HL-60 (cell line): Measurements from ENCODE around the gene LRFN2.

Experiments
- DNase-seq, 2 experiments: peaks; one replicate each; pipeline ENCODE4 v3.0.0-alpha.2; 2010 to 2020; ENCODE audit warnings: low read depth in 1 of 2, low spot score in 1 of 2
- H3K27ac ChIP-seq: fragments of 250-450 bp; sonication (Bioruptor Pico); replicated peaks from 2 replicates; pipeline ENCODE4 v1.5.1; 2020; ENCODE audit warnings: mild to moderate bottlenecking, moderate library complexity
- H3K27me3 ChIP-seq: fragments of 250-450 bp; sonication (Bioruptor Pico); 2 replicates; pipeline ENCODE4 v1.5.1; 2021; ENCODE audit warnings: mild to moderate bottlenecking, moderate library complexity; ENCODE audit not compliant: insufficient read depth, poor library complexity, severe bottlenecking
- H3K4me3 ChIP-seq: replicated peaks from 2 replicates; pipeline ENCODE4 v1.5.1; 2011; ENCODE audit warnings: mild to moderate bottlenecking, control low read depth, low read length; ENCODE audit not compliant: insufficient read depth
- CTCF ChIP-seq: IDR thresholded peaks from one replicate; pipeline ENCODE4 v1.5.1; 2011; ENCODE audit warnings: low read length, control low read depth, inconsistent platforms; ENCODE audit not compliant: insufficient read depth
- GABPA ChIP-seq: IDR thresholded peaks from 2 replicates; pipeline ENCODE4 v1.6.1; 2012; ENCODE audit warnings: low read depth
- POLR2AphosphoS5 ChIP-seq: IDR thresholded peaks from 2 replicates; pipeline ENCODE4 v1.6.1; 2012; ENCODE audit warnings: low read depth
- SPI1 ChIP-seq: IDR thresholded peaks from 2 replicates; pipeline ENCODE4 v1.6.1; 2012; ENCODE audit warnings: low read depth, mild to moderate bottlenecking, borderline replicate concordance
- TF ChIP-seq, protein P1 (sequence below): IDR thresholded peaks from 2 replicates; pipeline ENCODE4 v1.6.1; 2012; ENCODE audit warnings: low read depth; ENCODE audit not compliant: insufficient replicate concordance

The LRFN2 gene

GRCh38 chr6:40373267-40373666, 213.9 kb downstream of the LRFN2 start:
- DNase-seq, result no peak
- TF ChIP-seq, protein P1, sequence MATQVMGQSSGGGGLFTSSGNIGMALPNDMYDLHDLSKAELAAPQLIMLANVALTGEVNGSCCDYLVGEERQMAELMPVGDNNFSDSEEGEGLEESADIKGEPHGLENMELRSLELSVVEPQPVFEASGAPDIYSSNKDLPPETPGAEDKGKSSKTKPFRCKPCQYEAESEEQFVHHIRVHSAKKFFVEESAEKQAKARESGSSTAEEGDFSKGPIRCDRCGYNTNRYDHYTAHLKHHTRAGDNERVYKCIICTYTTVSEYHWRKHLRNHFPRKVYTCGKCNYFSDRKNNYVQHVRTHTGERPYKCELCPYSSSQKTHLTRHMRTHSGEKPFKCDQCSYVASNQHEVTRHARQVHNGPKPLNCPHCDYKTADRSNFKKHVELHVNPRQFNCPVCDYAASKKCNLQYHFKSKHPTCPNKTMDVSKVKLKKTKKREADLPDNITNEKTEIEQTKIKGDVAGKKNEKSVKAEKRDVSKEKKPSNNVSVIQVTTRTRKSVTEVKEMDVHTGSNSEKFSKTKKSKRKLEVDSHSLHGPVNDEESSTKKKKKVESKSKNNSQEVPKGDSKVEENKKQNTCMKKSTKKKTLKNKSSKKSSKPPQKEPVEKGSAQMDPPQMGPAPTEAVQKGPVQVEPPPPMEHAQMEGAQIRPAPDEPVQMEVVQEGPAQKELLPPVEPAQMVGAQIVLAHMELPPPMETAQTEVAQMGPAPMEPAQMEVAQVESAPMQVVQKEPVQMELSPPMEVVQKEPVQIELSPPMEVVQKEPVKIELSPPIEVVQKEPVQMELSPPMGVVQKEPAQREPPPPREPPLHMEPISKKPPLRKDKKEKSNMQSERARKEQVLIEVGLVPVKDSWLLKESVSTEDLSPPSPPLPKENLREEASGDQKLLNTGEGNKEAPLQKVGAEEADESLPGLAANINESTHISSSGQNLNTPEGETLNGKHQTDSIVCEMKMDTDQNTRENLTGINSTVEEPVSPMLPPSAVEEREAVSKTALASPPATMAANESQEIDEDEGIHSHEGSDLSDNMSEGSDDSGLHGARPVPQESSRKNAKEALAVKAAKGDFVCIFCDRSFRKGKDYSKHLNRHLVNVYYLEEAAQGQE, result no peak
- TF ChIP-seq SPI1 (no peak), POLR2AphosphoS5 (no peak), CTCF (no peak), GABPA (no peak)

DNA sequence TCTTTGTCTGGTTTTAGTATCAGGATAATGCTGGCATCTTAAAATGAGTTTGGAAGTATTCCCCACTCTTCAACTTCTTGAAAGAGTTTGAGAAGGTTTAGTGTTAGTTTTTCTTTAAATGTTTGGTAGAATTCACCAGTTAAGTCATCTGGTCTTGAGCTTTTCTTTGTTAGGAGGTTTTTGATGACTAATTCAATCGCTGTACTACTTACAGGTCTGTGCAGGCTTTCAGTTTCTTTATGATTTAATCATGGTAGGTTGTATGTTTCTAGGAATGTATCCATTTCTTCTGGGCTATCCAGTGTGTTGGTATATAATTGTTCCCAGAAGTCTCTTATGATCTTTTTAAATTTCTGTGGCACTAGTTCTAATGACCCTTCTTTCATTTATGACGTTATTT, 215.5 kb downstream of the LRFN2 start:
- Histone ChIP-seq H3K27me3 (no peaks in the 10 kb centered on the region), H3K4me3 (no peak overlapping the region), H3K27ac (no peak overlapping the region)
- TF ChIP-seq POLR2AphosphoS5 (no peak), SPI1 (no peak), GABPA (no peak), CTCF (no peak)
- TF ChIP-seq, protein P1, result no peak
- no peak for DNase-seq

More at GRCh38 chr6:40373267-40373666, 213.9 kb downstream of the LRFN2 start:
- Histone ChIP-seq H3K27me3 (no peaks in the 10 kb centered on the region), H3K27ac (no peak overlapping the region), H3K4me3 (no peak overlapping the region)

DNA sequence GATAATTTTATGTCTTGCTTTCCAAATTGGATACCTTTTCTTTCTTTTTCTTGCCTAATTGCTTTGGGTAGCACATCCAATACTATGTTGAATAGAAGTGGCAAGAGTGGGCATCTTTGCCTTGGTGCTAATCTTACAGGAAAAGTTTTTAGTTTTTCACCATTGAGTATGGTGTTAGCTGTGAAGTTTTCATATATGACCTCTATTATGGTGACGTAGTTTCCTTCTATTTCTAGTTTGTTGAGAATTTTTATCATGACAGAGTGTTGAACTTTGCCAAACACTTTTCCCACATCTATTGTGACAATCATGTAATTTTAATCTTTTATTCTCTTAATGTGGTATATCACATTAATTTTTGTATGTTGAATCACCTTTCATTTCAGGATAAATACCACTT, 216.1 kb downstream of the LRFN2 start:
- H3K4me3 ChIP-seq, result no peak overlapping the region
- TF ChIP-seq POLR2AphosphoS5, result no peak
- no peak for TF ChIP-seq SPI1
- no peak for TF ChIP-seq CTCF
- no peak for TF ChIP-seq GABPA
- TF ChIP-seq, protein P1, result no peak
- H3K27me3 ChIP-seq, result no peaks in the 10 kb centered on the region
- no peak for DNase-seq
- no peak overlapping the region for H3K27ac ChIP-seq
